Esophagus squamous epithelium (tissue), 4 donors: ENCODE measurements around the gene KRTAP10-11.
"Not testable (repeated sequence)": the region's sequence is repeated elsewhere in the genome, so short reads cannot be mapped to it uniquely, and the experiment has no call there.

ENCODE experiments used
- POLR2A ChIP-seq, 4 donors: fragments of 450-650 bp; IDR thresholded peaks; one replicate each; pipeline ENCODE4 v1.6.1; 2017; ENCODE audit warnings: antibody characterized with exemption in 4 of 4, mild to moderate bottlenecking in 4 of 4, moderate library complexity in 3 of 4
- TF ChIP-seq, protein P1 (sequence below), 6 experiments: fragments of 450-650 bp in 4 of 6; fragments of 200-600 bp in 2 of 6; sonication (generic) in 2 of 6; IDR thresholded peaks; one replicate each; pipeline ENCODE4 v1.5.1; 2016 to 2019; ENCODE audit warnings: antibody characterized with exemption in 6 of 6, mild to moderate bottlenecking in 4 of 6, moderate library complexity in 4 of 6

DNA sequence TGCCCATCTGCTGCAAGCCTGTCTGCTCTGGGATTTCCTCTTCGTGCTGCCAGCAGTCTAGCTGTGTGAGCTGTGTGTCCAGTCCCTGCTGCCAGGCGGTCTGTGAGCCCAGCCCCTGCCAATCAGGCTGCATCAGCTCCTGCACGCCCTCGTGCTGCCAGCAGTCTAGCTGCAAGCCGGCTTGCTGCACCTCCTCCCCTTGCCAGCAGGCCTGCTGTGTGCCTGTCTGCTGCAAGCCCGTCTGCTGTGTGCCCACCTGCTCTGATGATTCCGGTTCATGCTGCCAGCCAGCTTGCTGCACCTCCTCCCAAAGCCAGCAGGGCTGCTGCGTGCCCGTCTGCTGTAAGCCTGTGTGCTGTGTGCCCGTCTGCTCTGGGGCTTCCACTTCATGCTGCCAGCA is 45.1 kb upstream of the KRTAP10-11 start:
- TF ChIP-seq, protein P1, sequence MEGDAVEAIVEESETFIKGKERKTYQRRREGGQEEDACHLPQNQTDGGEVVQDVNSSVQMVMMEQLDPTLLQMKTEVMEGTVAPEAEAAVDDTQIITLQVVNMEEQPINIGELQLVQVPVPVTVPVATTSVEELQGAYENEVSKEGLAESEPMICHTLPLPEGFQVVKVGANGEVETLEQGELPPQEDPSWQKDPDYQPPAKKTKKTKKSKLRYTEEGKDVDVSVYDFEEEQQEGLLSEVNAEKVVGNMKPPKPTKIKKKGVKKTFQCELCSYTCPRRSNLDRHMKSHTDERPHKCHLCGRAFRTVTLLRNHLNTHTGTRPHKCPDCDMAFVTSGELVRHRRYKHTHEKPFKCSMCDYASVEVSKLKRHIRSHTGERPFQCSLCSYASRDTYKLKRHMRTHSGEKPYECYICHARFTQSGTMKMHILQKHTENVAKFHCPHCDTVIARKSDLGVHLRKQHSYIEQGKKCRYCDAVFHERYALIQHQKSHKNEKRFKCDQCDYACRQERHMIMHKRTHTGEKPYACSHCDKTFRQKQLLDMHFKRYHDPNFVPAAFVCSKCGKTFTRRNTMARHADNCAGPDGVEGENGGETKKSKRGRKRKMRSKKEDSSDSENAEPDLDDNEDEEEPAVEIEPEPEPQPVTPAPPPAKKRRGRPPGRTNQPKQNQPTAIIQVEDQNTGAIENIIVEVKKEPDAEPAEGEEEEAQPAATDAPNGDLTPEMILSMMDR (IDR thresholded peaks at IDR 0.05), result peak in 1 of 6 experiments; percentile 32
- not testable (repeated sequence) for TF ChIP-seq POLR2A (IDR thresholded peaks at IDR 0.05)
